ENCODE data around the gene SHB. TPM values are rescaled to one million over a fixed set of nuclear protein-coding genes. Genes with fewer than 3 reads are reported as not detected.

Gene SHB
- total and polyA plus RNA-seq, 2 experiments from 2014 or later, result 20.8 to 48.3 TPM

DNA sequence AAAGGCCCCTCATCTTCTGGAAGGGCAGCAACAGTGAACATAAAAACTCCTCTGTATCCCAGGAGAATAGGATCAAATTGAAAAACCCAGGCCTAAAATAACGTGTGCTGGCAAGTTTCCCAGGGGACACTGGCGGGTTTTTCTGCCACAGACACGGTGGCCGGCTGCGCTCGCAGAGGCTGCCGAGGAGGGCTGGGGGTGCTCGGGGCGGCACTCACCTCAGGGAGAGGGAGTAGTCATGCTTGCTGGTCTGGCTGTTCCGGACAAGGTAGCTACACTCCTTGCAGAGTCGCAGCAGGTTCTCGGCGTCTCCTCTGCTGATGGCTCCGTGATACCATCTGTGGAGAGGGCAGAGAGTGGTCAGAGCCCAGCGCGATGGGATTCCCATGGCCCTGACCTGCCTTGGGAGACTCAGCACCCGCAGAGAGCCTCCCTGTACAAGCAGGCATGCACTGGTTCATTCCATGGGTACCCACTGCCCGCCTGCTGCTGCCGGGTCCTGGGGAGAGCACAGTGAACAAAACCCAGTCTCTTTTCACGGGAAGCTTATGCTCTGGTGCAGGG lies 120.5 kb downstream of the SHB start:
- no peaks in the 10 kb centered on the region for H3K9me3 ChIP-seq (ENCODE audit: low read depth)
- no peak for DNase-seq (ENCODE audit: low spot score)
- no peak overlapping the region for H3K27ac ChIP-seq
- H3K4me1 ChIP-seq (ENCODE audit: insufficient read depth), result peaks cover 17% of the 10 kb centered on the region
- H3K4me2 ChIP-seq, result no peak overlapping the region
- TF ChIP-seq, protein P1, sequence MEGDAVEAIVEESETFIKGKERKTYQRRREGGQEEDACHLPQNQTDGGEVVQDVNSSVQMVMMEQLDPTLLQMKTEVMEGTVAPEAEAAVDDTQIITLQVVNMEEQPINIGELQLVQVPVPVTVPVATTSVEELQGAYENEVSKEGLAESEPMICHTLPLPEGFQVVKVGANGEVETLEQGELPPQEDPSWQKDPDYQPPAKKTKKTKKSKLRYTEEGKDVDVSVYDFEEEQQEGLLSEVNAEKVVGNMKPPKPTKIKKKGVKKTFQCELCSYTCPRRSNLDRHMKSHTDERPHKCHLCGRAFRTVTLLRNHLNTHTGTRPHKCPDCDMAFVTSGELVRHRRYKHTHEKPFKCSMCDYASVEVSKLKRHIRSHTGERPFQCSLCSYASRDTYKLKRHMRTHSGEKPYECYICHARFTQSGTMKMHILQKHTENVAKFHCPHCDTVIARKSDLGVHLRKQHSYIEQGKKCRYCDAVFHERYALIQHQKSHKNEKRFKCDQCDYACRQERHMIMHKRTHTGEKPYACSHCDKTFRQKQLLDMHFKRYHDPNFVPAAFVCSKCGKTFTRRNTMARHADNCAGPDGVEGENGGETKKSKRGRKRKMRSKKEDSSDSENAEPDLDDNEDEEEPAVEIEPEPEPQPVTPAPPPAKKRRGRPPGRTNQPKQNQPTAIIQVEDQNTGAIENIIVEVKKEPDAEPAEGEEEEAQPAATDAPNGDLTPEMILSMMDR (IDR thresholded peaks at IDR 0.05; ENCODE audit: poor library complexity), result no peak
- TF ChIP-seq EZH2phosphoT487 (IDR thresholded peaks at IDR 0.05; ENCODE audit: low read depth, severe bottlenecking, unreplicated experiment), result no peak
- no peaks in the 10 kb centered on the region for H3K9me2 ChIP-seq (replicated peaks; ENCODE audit: insufficient read depth)
- H3K79me2 ChIP-seq, result no peaks in the 10 kb centered on the region
- H3K36me3 ChIP-seq (replicated peaks; ENCODE audit: insufficient read depth, low read depth), result no peaks in the 10 kb centered on the region
- H4K20me1 ChIP-seq (ENCODE audit: insufficient read depth, poor library complexity, severe bottlenecking), result no peaks in the 10 kb centered on the region
- no peaks in the 10 kb centered on the region for H3K27me3 ChIP-seq
- no peak overlapping the region for H3K4me3 ChIP-seq
- no peak overlapping the region for H2AFZ ChIP-seq
- 95% methylated on average over 20 of the region's 20 CpGs for WGBS (ENCODE audit: low lambda C conversion rate, missing lambda C conversion rate)

DNA sequence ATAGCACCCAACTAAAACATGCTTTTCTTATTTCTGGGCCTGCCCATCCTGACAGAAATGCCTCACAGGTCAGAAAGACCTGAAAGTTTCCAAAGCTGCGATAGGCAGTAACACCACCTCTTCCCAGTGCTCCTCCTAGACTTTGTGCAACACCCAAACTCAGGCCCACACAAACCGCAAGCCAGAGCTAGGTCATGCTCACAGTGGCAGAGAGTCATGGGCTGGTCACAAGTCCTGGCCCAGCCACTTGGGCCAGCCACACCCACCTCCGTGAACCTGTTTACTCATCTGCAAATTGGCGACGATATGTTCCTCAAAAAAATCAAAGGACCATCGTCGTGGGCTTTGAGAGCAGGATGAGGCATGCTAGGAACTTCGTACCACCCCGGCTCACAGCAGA lies 121.0 kb downstream of the SHB start:
- H3K27me3 ChIP-seq, result no peaks in the 10 kb centered on the region
- no peak overlapping the region for H3K27ac ChIP-seq
- no peaks in the 10 kb centered on the region for H3K79me2 ChIP-seq
- DNase-seq (ENCODE audit: low spot score), result no peak
- H3K36me3 ChIP-seq (replicated peaks; ENCODE audit: insufficient read depth, low read depth), result no peaks in the 10 kb centered on the region
- WGBS (ENCODE audit: low lambda C conversion rate, missing lambda C conversion rate), result 88% methylated on average over 9 of the region's 9 CpGs
- H3K9me3 ChIP-seq (ENCODE audit: low read depth), result no peaks in the 10 kb centered on the region
- H3K4me1 ChIP-seq (ENCODE audit: insufficient read depth), result peaks cover 22% of the 10 kb centered on the region
- H2AFZ ChIP-seq, result no peak overlapping the region
- no peaks in the 10 kb centered on the region for H3K9me2 ChIP-seq (replicated peaks; ENCODE audit: insufficient read depth)
- no peaks in the 10 kb centered on the region for H4K20me1 ChIP-seq (ENCODE audit: insufficient read depth, poor library complexity, severe bottlenecking)
- H3K4me3 ChIP-seq, result no peak overlapping the region
- H3K4me2 ChIP-seq, result no peak overlapping the region
- TF ChIP-seq EZH2phosphoT487 (IDR thresholded peaks at IDR 0.05; ENCODE audit: low read depth, severe bottlenecking, unreplicated experiment), result no peak
- no peak for TF ChIP-seq EZH2 (IDR thresholded peaks at IDR 0.05; ENCODE audit: borderline replicate concordance)
- TF ChIP-seq, protein P1 (IDR thresholded peaks at IDR 0.05; ENCODE audit: poor library complexity), result no peak

DNA sequence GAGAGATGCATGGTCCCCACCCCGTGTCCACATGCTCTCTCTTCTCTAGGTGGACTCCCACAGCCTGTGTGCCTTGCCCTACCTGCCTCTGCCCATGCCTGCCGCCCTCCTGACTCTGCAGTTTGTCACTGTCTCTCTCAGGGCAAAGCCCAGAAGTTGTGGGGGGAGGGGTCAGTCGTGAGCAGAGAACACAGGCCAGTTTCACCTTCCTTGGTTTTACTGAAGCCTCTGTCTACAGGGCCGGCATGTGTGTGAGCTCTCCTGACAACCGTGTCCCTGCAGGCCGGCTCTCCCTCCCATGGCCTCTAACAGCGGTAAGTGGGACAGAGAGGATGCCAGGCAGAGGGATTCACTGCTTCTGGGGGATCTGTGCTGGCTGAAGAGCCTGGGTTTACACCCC lies 121.6 kb downstream of the SHB start:
- WGBS (ENCODE audit: low lambda C conversion rate, missing lambda C conversion rate), result 63% methylated on average over 7 of the region's 7 CpGs
- H4K20me1 ChIP-seq (ENCODE audit: insufficient read depth, poor library complexity, severe bottlenecking), result no peaks in the 10 kb centered on the region
- no peak overlapping the region for H3K4me2 ChIP-seq
- no peak overlapping the region for H3K4me3 ChIP-seq
- H3K36me3 ChIP-seq (replicated peaks; ENCODE audit: insufficient read depth, low read depth), result no peaks in the 10 kb centered on the region
- no peak overlapping the region for H3K27ac ChIP-seq
- H3K4me1 ChIP-seq (ENCODE audit: insufficient read depth), result peaks cover 27% of the 10 kb centered on the region
- no peak overlapping the region for H2AFZ ChIP-seq
- TF ChIP-seq EZH2 (IDR thresholded peaks at IDR 0.05; ENCODE audit: borderline replicate concordance), result no peak
- no peak for TF ChIP-seq EZH2phosphoT487 (IDR thresholded peaks at IDR 0.05; ENCODE audit: low read depth, severe bottlenecking, unreplicated experiment)
- TF ChIP-seq, protein P1 (IDR thresholded peaks at IDR 0.05; ENCODE audit: poor library complexity), result no peak
- no peaks in the 10 kb centered on the region for H3K79me2 ChIP-seq
- no peaks in the 10 kb centered on the region for H3K9me2 ChIP-seq (replicated peaks; ENCODE audit: insufficient read depth)
- no peaks in the 10 kb centered on the region for H3K9me3 ChIP-seq (ENCODE audit: low read depth)
- no peak for DNase-seq (ENCODE audit: low spot score)
- no peaks in the 10 kb centered on the region for H3K27me3 ChIP-seq

DNA sequence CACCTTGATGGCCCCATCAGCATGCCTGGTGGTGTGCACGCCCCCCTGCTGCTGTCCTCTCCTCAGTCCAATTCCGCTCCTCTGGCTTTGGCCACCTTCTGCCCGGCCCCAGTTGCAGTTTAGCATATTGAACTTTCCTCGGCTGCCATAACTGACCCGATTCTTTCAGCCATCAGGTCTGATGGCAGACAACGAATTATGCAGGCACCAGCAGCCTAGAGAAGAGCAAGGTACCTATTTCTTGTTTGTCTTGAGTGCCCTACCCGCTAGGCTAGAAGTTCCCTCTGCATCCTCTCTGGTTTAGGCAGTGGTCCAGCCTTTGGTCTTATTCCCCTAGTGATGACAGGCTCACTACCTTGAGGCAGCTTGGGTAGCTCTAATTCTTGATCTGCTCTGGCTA lies 122.1 kb downstream of the SHB start:
- no peaks in the 10 kb centered on the region for H3K9me2 ChIP-seq (replicated peaks; ENCODE audit: insufficient read depth)
- no peaks in the 10 kb centered on the region for H3K27me3 ChIP-seq
- no peak overlapping the region for H2AFZ ChIP-seq
- DNase-seq (ENCODE audit: low spot score), result no peak
- no peak overlapping the region for H3K4me3 ChIP-seq
- H3K4me2 ChIP-seq, result no peak overlapping the region
- H3K4me1 ChIP-seq (ENCODE audit: insufficient read depth), result peaks cover 30% of the 10 kb centered on the region
- no peaks in the 10 kb centered on the region for H3K36me3 ChIP-seq (replicated peaks; ENCODE audit: insufficient read depth, low read depth)
- H3K79me2 ChIP-seq, result no peaks in the 10 kb centered on the region
- no peak overlapping the region for H3K27ac ChIP-seq
- H3K9me3 ChIP-seq (ENCODE audit: low read depth), result no peaks in the 10 kb centered on the region
- TF ChIP-seq, protein P1 (IDR thresholded peaks at IDR 0.05; ENCODE audit: poor library complexity), result no peak
- TF ChIP-seq EZH2 (IDR thresholded peaks at IDR 0.05; ENCODE audit: borderline replicate concordance), result no peak
- TF ChIP-seq EZH2phosphoT487 (IDR thresholded peaks at IDR 0.05; ENCODE audit: low read depth, severe bottlenecking, unreplicated experiment), result no peak
- no peaks in the 10 kb centered on the region for H4K20me1 ChIP-seq (ENCODE audit: insufficient read depth, poor library complexity, severe bottlenecking)
- WGBS (ENCODE audit: low lambda C conversion rate, missing lambda C conversion rate), result 96% methylated on average over 7 of the region's 7 CpGs
